Trophoblast cell (in vitro differentiated cells and primary cell): ENCODE results near the gene LRRC74B.
"Not testable (repeated sequence)": the region's sequence is repeated elsewhere in the genome, so short reads cannot be mapped to it uniquely, and the experiment has no call there.

Experiments
- DNase-seq, 2 donors: peaks; one replicate each; pipeline ENCODE4 v3.0.0-alpha.2; 2016
- H2AFZ ChIP-seq: 2 replicates; pipeline ENCODE4 v1.6.1; 2013; ENCODE audit warnings: low read length, moderate library complexity, mild to moderate bottlenecking; ENCODE audit not compliant: insufficient read depth, poor library complexity
- H2AK5ac ChIP-seq: 2 replicates; pipeline ENCODE4 v1.6.1; 2013; ENCODE audit warnings: mild to moderate bottlenecking, low read length
- H2BK120ac ChIP-seq: 2 replicates; pipeline ENCODE4 v1.6.1; 2013; ENCODE audit warnings: low read length, mild to moderate bottlenecking, moderate library complexity; ENCODE audit not compliant: insufficient read depth, poor library complexity
- H2BK12ac ChIP-seq: 2 replicates; pipeline ENCODE4 v1.6.1; 2013; ENCODE audit warnings: mild to moderate bottlenecking, low read length, moderate library complexity
- H2BK5ac ChIP-seq: 2 replicates; pipeline ENCODE4 v1.6.1; 2013; ENCODE audit warnings: low read length, low read depth, moderate library complexity, mild to moderate bottlenecking; ENCODE audit not compliant: poor library complexity
- H3K14ac ChIP-seq: 2 replicates; pipeline ENCODE4 v1.6.1; 2013; ENCODE audit warnings: mild to moderate bottlenecking, low read length
- H3K18ac ChIP-seq: 2 replicates; pipeline ENCODE4 v1.6.1; 2013; ENCODE audit warnings: mild to moderate bottlenecking, low read length
- H3K23ac ChIP-seq: 2 replicates; pipeline ENCODE4 v1.6.1; 2013; ENCODE audit warnings: low read length
- H3K27ac ChIP-seq: 2 replicates; pipeline ENCODE4 v1.5.1; 2013; ENCODE audit warnings: low read depth, mild to moderate bottlenecking, inconsistent platforms, low read length, moderate library complexity
- H3K27me3 ChIP-seq: 2 replicates; pipeline ENCODE4 v1.6.1; 2013; ENCODE audit warnings: inconsistent platforms, mild to moderate bottlenecking, low read length, moderate library complexity; ENCODE audit not compliant: insufficient read depth
- H3K36me3 ChIP-seq, 2 experiments: 1 replicate in 1 of 2; 2 replicates in 1 of 2; pipeline ENCODE4 v1.6.1; 2013; ENCODE audit warnings: low read length in 2 of 2, mild to moderate bottlenecking in 2 of 2, moderate library complexity in 1 of 2; ENCODE audit not compliant: insufficient read depth in 2 of 2, control insufficient read depth in 1 of 2
- H3K4ac ChIP-seq: 2 replicates; pipeline ENCODE4 v1.6.1; 2013; ENCODE audit warnings: low read depth, mild to moderate bottlenecking, low read length, moderate library complexity
- H3K4me1 ChIP-seq, 2 experiments: 1 replicate in 1 of 2; 2 replicates in 1 of 2; pipeline ENCODE4 v1.6.1; 2013; ENCODE audit warnings: low read length in 2 of 2, mild to moderate bottlenecking in 2 of 2, moderate library complexity in 1 of 2; ENCODE audit not compliant: insufficient read depth in 2 of 2, control insufficient read depth in 1 of 2
- H3K4me2 ChIP-seq: 2 replicates; pipeline ENCODE4 v1.6.1; 2013; ENCODE audit warnings: inconsistent platforms, mild to moderate bottlenecking, low read length, moderate library complexity
- H3K4me3 ChIP-seq: 2 replicates; pipeline ENCODE4 v1.5.1; 2013; ENCODE audit warnings: mild to moderate bottlenecking, low read depth, low read length, inconsistent platforms
- H3K79me1 ChIP-seq: one replicate; pipeline ENCODE4 v1.6.1; 2013; ENCODE audit warnings: low read length
- H3K79me2 ChIP-seq: 2 replicates; pipeline ENCODE4 v1.6.1; 2013; ENCODE audit warnings: low read length, mild to moderate bottlenecking; ENCODE audit not compliant: control insufficient read depth, insufficient read depth, poor library complexity
- H3K9ac ChIP-seq: 2 replicates; pipeline ENCODE4 v1.6.1; 2013; ENCODE audit warnings: mild to moderate bottlenecking, low read length
- H3K9me3 ChIP-seq: 2 replicates; pipeline ENCODE4 v1.6.1; 2013; ENCODE audit warnings: low read depth, mild to moderate bottlenecking, control low read depth, inconsistent platforms, low read length; ENCODE audit not compliant: insufficient read depth
- H4K12ac ChIP-seq: 2 replicates; pipeline ENCODE4 v1.6.1; 2013; ENCODE audit warnings: low read depth, mild to moderate bottlenecking, low read length, moderate library complexity
- H4K8ac ChIP-seq: 2 replicates; pipeline ENCODE4 v1.6.1; 2013; ENCODE audit warnings: low read depth, mild to moderate bottlenecking, low read length, moderate library complexity
- H4K91ac ChIP-seq: one replicate; pipeline ENCODE4 v1.6.1; 2013; ENCODE audit warnings: low read depth, mild to moderate bottlenecking, low read length, moderate library complexity
- WGBS: extraction: QIAGEN DNeasy Blood & Tissue Kit; methylation state at CpG from one replicate; pipeline ENCODE4 v1.1.7; 2013; ENCODE audit warnings: missing lambda C conversion rate; ENCODE audit not compliant: insufficient read length, insufficient coverage; ENCODE audit errors: extremely low coverage; 5-methylcytosine and 5-hydroxymethylcytosine counted together

LRRC74B gene

GRCh38 chr22:21055564-21055834, 9.8 kb downstream of the LRRC74B start:
- no peak for DNase-seq
- H3K27me3 ChIP-seq: no peaks in the 10 kb centered on the region

DNA sequence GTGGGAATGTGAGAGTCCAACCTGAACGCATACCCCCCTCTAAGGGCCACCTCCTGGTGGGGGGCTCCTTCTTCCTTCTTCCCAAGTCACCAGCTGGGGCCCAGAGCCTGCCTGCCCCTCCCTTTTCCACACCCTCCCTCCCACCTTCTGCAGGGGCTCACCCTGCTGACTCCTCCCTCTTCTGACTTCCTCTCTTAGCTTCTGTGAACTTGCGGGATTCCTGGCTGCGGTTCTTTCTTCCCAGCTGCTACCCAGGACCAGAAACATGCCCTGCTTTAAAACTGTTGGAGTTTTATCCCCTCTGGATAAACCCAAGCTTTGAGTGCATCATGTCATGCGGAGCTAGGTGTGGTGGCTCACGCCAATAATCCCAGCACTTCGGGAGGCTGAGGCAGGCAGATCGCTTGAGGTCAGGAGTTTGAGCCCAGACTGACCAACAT, 10.2 kb downstream of the LRRC74B start:
- DNase-seq: no peak
- H2BK5ac ChIP-seq: no peak overlapping the region

More at GRCh38 chr22:21055564-21055834, 9.8 kb downstream of the LRRC74B start:
- Histone ChIP-seq H3K79me1 (no peaks in the 10 kb centered on the region), H3K27ac (no peak overlapping the region), H3K79me2 (no peaks in the 10 kb centered on the region), H2BK120ac (no peak overlapping the region), H4K8ac (no peak overlapping the region), H2AK5ac (no peak overlapping the region), H2BK12ac (no peak overlapping the region), H3K9ac (no peak overlapping the region), H2AFZ (no peak overlapping the region), H2BK5ac (no peak overlapping the region), H3K14ac (no peak overlapping the region), H4K91ac (no peak overlapping the region), H3K4me3 (no peak overlapping the region), H3K18ac (no peak overlapping the region), H3K4ac (no peak overlapping the region), H3K4me1 (peaks cover 4 to 7% of the 10 kb centered on the region in 2 experiments), H3K9me3 (no peaks in the 10 kb centered on the region), H3K4me2 (no peak overlapping the region), H4K12ac (no peak overlapping the region), H3K23ac (no peak overlapping the region), H3K36me3 (no peaks in the 10 kb centered on the region)
- WGBS: no CpG with 5 or more reads among the region's 4 CpGs

GRCh38 chr22:21060363-21060762, 14.6 kb downstream of the LRRC74B start:
- H4K91ac ChIP-seq, DNase-seq, H3K79me2 ChIP-seq, H3K18ac ChIP-seq, H3K79me1 ChIP-seq, H3K4me2 ChIP-seq, H3K14ac ChIP-seq, H2BK12ac ChIP-seq, H3K4ac ChIP-seq, H2BK5ac ChIP-seq, H3K4me3 ChIP-seq, H2AK5ac ChIP-seq, H3K36me3 ChIP-seq, H4K8ac ChIP-seq, H3K27me3 ChIP-seq, H3K4me1 ChIP-seq, H3K23ac ChIP-seq, H2BK120ac ChIP-seq, H3K9ac ChIP-seq, H2AFZ ChIP-seq, H3K9me3 ChIP-seq, H4K12ac ChIP-seq, H3K27ac ChIP-seq: not testable (repeated sequence)
- no CpG with 5 or more reads among the region's 8 CpGs for WGBS

More for the DNA sequence above, 10.2 kb downstream of the LRRC74B start:
- H4K12ac ChIP-seq: no peak overlapping the region
- H2AFZ ChIP-seq: no peak overlapping the region
- no peak overlapping the region for H4K91ac ChIP-seq
- no peaks in the 10 kb centered on the region for H3K36me3 ChIP-seq
- no peak overlapping the region for H3K9ac ChIP-seq
- no peak overlapping the region for H3K18ac ChIP-seq
- no peak overlapping the region for H3K4me3 ChIP-seq
- H3K4me2 ChIP-seq: no peak overlapping the region
- H2BK120ac ChIP-seq: no peak overlapping the region
- H3K14ac ChIP-seq: no peak overlapping the region
- WGBS: no CpG with 5 or more reads among the region's 7 CpGs
- H3K4ac ChIP-seq: no peak overlapping the region
- H4K8ac ChIP-seq: no peak overlapping the region
- H2BK12ac ChIP-seq: no peak overlapping the region
- no peaks in the 10 kb centered on the region for H3K27me3 ChIP-seq
- H3K27ac ChIP-seq: no peak overlapping the region
- H3K79me2 ChIP-seq: no peaks in the 10 kb centered on the region
- no peaks in the 10 kb centered on the region for H3K79me1 ChIP-seq
- H2AK5ac ChIP-seq: no peak overlapping the region
- H3K4me1 ChIP-seq: peaks cover 4 to 7% of the 10 kb centered on the region in 2 experiments
- H3K23ac ChIP-seq: no peak overlapping the region
- no peaks in the 10 kb centered on the region for H3K9me3 ChIP-seq

DNA sequence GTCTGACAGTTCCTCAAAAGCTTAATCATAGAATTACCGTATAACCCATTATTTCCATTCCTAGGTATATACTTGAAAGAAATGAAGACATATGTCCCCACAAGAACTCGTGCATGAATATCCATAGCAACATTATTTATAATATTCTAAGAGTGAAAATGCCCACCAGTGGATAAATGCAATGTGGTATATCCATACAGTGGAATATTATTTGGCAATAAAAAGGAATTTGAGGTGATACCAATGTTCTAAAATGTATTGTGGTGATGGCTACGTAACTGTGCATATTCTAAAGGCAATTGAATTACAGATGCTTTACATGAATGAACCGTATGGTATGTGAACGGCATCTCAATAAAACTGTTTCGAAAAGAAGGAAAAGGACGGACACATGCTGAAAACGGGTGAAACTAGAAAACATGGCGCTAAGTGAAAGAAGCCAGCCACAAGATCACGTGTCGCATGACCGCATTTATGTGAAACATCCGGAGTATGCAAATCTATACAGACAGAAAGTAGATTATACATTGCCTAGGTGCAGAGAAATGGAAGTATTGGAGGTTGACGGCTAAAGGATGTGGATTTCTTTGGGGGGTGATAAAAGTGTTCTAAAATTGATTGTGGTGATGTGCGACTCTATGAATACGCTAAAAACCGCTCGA, 16.0 kb downstream of the LRRC74B start:
- H2BK12ac ChIP-seq, H3K79me1 ChIP-seq, H3K23ac ChIP-seq, H4K8ac ChIP-seq, H3K27ac ChIP-seq, H3K18ac ChIP-seq, H3K4me2 ChIP-seq, H3K9ac ChIP-seq, H2AFZ ChIP-seq, H3K4me3 ChIP-seq, DNase-seq, H3K14ac ChIP-seq, H2BK120ac ChIP-seq, H4K91ac ChIP-seq, H3K4me1 ChIP-seq, H3K36me3 ChIP-seq, H2AK5ac ChIP-seq, H3K4ac ChIP-seq, H4K12ac ChIP-seq, H3K27me3 ChIP-seq, H2BK5ac ChIP-seq, H3K79me2 ChIP-seq, H3K9me3 ChIP-seq: not testable (repeated sequence)
- WGBS: no CpG with 5 or more reads among the region's 18 CpGs
